GM23248 (cell line): Measurements from ENCODE around the gene MGAT4A. TPM values are rescaled to one million over a fixed set of nuclear protein-coding genes. Genes with fewer than 3 reads are reported as not detected.

Experiments used
- DNase-seq: peaks from one replicate; pipeline ENCODE4 v3.0.0-alpha.2; 2015
- H2AFZ ChIP-seq: fragments of 200-600 bp; sonication (generic); 2 replicates; pipeline ENCODE4 v1.6.1; 2016; ENCODE audit warnings: antibody characterized with exemption
- H3F3A ChIP-seq: fragments of 200-600 bp; sonication (generic); 2 replicates; pipeline ENCODE4 v1.6.1; 2016; ENCODE audit warnings: mild to moderate bottlenecking, antibody characterized with exemption, mixed run types; ENCODE audit not compliant: insufficient read depth
- H3K27ac ChIP-seq: fragments of 200-600 bp; sonication (generic); 2 replicates; pipeline ENCODE4 v1.5.1; 2016; ENCODE audit warnings: mild to moderate bottlenecking
- H3K27me3 ChIP-seq: fragments of 200-600 bp; sonication (generic); replicated peaks from 2 replicates; pipeline ENCODE4 v1.6.1; 2016; ENCODE audit warnings: mild to moderate bottlenecking; ENCODE audit not compliant: insufficient read depth
- H3K36me3 ChIP-seq: fragments of 200-600 bp; sonication (generic); 2 replicates; pipeline ENCODE4 v1.6.1; 2016; ENCODE audit warnings: low read depth, mild to moderate bottlenecking
- H3K4me1 ChIP-seq: fragments of 200-600 bp; sonication (generic); 2 replicates; pipeline ENCODE4 v1.6.1; 2016; ENCODE audit warnings: mild to moderate bottlenecking; ENCODE audit not compliant: insufficient read depth
- H3K4me2 ChIP-seq: fragments of 200-600 bp; sonication (generic); one replicate; pipeline ENCODE4 v1.6.1; 2016; ENCODE audit warnings: mild to moderate bottlenecking; ENCODE audit not compliant: unreplicated experiment
- H3K4me3 ChIP-seq: fragments of 200-600 bp; sonication (generic); 2 replicates; pipeline ENCODE4 v1.5.1; 2016; ENCODE audit warnings: mild to moderate bottlenecking
- H3K79me2 ChIP-seq: fragments of 200-600 bp; sonication (generic); 2 replicates; pipeline ENCODE4 v1.6.1; 2016; ENCODE audit warnings: mild to moderate bottlenecking; ENCODE audit not compliant: insufficient read depth
- H3K9ac ChIP-seq: fragments of 200-600 bp; sonication (generic); 2 replicates; pipeline ENCODE4 v1.6.1; 2016; ENCODE audit warnings: mild to moderate bottlenecking
- H3K9me2 ChIP-seq: fragments of 200-600 bp; sonication (generic); 2 replicates; pipeline ENCODE4 v1.6.1; 2016; ENCODE audit warnings: mixed run types, mild to moderate bottlenecking, moderate library complexity; ENCODE audit not compliant: insufficient read depth
- H3K9me3 ChIP-seq: fragments of 200-600 bp; sonication (generic); one replicate; pipeline ENCODE4 v1.6.1; 2017; ENCODE audit warnings: low read depth
- H4K20me1 ChIP-seq: fragments of 200-600 bp; sonication (generic); 2 replicates; pipeline ENCODE4 v1.6.0; 2016; ENCODE audit not compliant: insufficient read depth
- EZH2 ChIP-seq: fragments of 200-600 bp; sonication (generic); IDR thresholded peaks from 2 replicates; pipeline ENCODE4 v1.6.1; 2018; ENCODE audit warnings: antibody characterized with exemption, mild to moderate bottlenecking; ENCODE audit not compliant: insufficient read depth, poor library complexity, severe bottlenecking
- EZH2phosphoT487 ChIP-seq: fragments of 200-600 bp; sonication (generic); IDR thresholded peaks from 2 replicates; pipeline ENCODE4 v1.6.1; 2018; ENCODE audit warnings: antibody characterized with exemption, moderate library complexity, mild to moderate bottlenecking, low read depth; ENCODE audit not compliant: insufficient read depth
- WGBS, 2 experiments: methylation state at CpG; one replicate each; pipeline ENCODE4 v1.1.6; 2015 to 2017; ENCODE audit warnings: low lambda C conversion rate in 2 of 2, low coverage in 1 of 2; ENCODE audit errors: missing lambda C conversion rate in 2 of 2; 5-methylcytosine and 5-hydroxymethylcytosine counted together
- in situ Hi-C: fragments of 300-500 bp; cut with MboI; formaldehyde crosslinking; loops from 2 replicates; pipeline ENCODE4 v1.15.0; 2020
- polyA plus RNA-seq: library from polyadenylated mRNA; unstranded; fragments of >200 nt; fragmentation: Nextera tagmentation; extraction: Ambion mirVana; gene quantifications from 2 replicates; pipeline ENCODE4 v1.2.1, GENCODE V29; 2016
- total RNA-seq: library from RNA; depleted of rRNA; stranded (reverse); fragments of >200 nt; shearing (Covaris generic); gene quantifications from 2 replicates; pipeline ENCODE4 v1.2.3, GENCODE V29; 2014

Gene MGAT4A
- total and polyA plus RNA-seq, 2 experiments from 2014 or later: under 0.01 TPM; not detected in 1

DNA sequence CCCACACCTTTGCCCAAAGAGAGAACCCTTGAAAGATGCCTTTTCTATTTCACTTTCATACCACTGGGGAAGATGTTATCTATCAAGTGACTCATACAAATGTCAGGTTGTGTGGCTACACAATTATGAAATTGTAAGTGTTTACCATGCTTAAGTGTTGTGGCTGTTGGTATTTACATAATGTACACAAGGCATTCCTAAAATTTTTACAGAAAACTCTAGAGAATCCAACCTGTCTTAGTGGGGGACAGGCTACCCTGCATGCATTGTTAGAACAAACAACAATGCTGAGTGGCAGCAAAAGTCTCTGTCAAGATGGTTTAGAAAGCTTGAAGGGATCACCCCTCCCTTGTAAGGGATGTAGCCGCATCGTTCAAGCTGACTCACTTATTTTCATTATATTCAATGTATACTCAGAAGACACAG lies 5.5 kb upstream of the MGAT4A start:
- Histone ChIP-seq H4K20me1 (no peaks in the 10 kb centered on the region), H3K4me1 (no peaks in the 10 kb centered on the region), H3F3A (no peaks in the 10 kb centered on the region), H3K9me2 (no peaks in the 10 kb centered on the region), H3K4me3 (no peak overlapping the region), H3K9ac (no peak overlapping the region), H3K27me3 (peaks cover 52% of the 10 kb centered on the region), H3K36me3 (no peaks in the 10 kb centered on the region), H3K4me2 (no peak overlapping the region), H3K9me3 (no peaks in the 10 kb centered on the region), H3K79me2 (no peaks in the 10 kb centered on the region), H2AFZ (no peak overlapping the region), H3K27ac (no peak overlapping the region)
- DNase-seq: no peak
- TF ChIP-seq EZH2phosphoT487 (no peak), EZH2 (no peak)
- in situ Hi-C loops: no loop called here
- 82 to 84% methylated on average over 2 of the region's 2 CpGs for WGBS, 2 experiments

DNA sequence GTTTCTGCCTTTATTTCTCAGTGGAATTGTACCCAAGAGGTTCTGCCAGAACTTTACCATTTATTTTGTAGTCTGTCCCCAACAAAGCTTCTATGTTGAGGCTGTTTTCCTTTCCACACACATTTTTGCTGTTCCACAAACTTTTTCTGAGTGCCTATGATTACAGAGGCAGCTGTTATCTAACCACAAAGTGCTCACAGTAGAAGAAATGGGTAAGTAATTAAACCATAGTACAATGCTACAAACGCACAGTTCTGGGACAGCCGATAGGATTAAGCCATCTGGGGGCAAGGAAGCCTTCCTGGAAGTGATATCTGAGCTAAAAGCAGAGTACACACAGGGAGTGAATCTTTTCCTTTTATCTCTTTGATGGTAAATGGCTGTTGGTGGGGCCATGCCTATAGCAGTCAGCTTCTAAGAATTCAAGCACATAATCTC lies 3.9 kb upstream of the MGAT4A start:
- H3K4me1 ChIP-seq: no peaks in the 10 kb centered on the region
- no peaks in the 10 kb centered on the region for H4K20me1 ChIP-seq
- no peaks in the 10 kb centered on the region for H3K79me2 ChIP-seq
- in situ Hi-C loops: no loop called here
- H3K9ac ChIP-seq: no peak overlapping the region
- no peaks in the 10 kb centered on the region for H3K36me3 ChIP-seq
- H3K9me3 ChIP-seq: no peaks in the 10 kb centered on the region
- no peaks in the 10 kb centered on the region for H3F3A ChIP-seq
- DNase-seq: no peak
- no peak overlapping the region for H3K4me3 ChIP-seq
- H3K9me2 ChIP-seq: no peaks in the 10 kb centered on the region
- peaks cover 59% of the 10 kb centered on the region for H3K27me3 ChIP-seq
- no peak overlapping the region for H3K4me2 ChIP-seq
- TF ChIP-seq EZH2 (no peak), EZH2phosphoT487 (no peak)
- no peak overlapping the region for H2AFZ ChIP-seq
- 23 to 26% methylated on average over 2 of the region's 2 CpGs for whole genome bisulfite sequencing, 2 experiments
- H3K27ac ChIP-seq: no peak overlapping the region

DNA sequence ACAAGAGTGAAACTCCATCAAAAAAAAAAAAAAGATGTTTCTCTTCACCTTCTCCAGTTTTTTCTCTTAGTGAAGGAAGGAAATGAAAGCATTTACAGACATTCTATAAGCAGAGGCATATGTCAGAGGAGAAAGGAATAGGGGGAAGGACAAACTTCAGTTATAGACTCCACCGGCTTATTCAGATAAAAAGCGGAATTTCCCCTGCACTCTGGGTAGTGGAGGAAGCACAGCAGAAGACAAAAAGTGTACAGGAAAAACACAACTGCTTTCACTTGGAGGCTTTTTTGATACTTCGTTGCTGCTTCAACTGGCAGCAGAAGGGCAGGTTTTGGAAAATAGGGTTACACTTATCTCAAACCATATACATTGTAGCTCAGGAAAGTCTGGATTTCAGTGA lies 3.2 kb upstream of the MGAT4A start:
- Histone ChIP-seq H3K9ac (no peak overlapping the region), H3K4me1 (no peaks in the 10 kb centered on the region), H3F3A (no peaks in the 10 kb centered on the region), H3K9me2 (no peaks in the 10 kb centered on the region), H3K4me2 (no peak overlapping the region), H2AFZ (no peak overlapping the region), H4K20me1 (no peaks in the 10 kb centered on the region), H3K4me3 (no peak overlapping the region), H3K27ac (no peak overlapping the region), H3K9me3 (no peaks in the 10 kb centered on the region), H3K36me3 (no peaks in the 10 kb centered on the region), H3K27me3 (peaks cover 66% of the 10 kb centered on the region), H3K79me2 (no peaks in the 10 kb centered on the region)
- no peak for DNase-seq
- 88 to 93% methylated on average over 3 of the region's 3 CpGs for WGBS, 2 experiments
- no peak for TF ChIP-seq EZH2
- TF ChIP-seq EZH2phosphoT487: no peak
- in situ Hi-C loops: no loop called here

DNA sequence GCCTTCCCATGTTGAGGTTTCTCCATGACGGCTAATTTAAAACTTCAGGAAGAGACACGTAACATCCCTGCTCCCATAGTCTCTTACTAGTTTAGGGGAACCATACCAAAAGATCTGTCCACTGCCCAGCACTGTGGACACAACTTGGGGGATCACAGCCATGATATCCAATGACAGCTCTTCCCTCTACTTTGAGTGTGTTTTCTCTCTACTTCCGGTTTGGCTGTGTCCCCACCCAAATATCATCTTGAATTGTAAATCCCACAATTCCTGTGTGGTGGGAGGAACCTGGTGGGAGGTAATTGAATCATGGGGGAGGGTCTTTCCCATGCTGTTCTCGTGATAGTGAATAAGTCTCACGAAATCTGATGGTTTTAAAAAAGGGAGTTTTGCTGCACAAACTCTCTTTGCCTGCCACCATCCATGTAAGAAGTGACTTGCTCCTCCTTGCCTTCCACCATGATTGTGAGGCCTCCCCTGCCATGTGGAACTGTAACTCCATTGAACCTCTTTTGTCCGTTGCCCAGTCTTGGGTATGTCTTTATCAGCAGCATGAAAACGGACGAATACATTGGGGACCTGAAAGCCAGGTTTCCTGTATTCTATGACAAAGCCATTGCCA lies 1.6 kb upstream of the MGAT4A start:
- 83 to 85% methylated on average over 8 of the region's 8 CpGs for WGBS, 2 experiments
- Histone ChIP-seq H3K27me3 (peaks cover 82% of the 10 kb centered on the region), H3K79me2 (no peaks in the 10 kb centered on the region), H2AFZ (no peak overlapping the region), H3K9me3 (no peaks in the 10 kb centered on the region), H3K4me1 (no peaks in the 10 kb centered on the region), H3K4me3 (no peak overlapping the region), H3K27ac (no peak overlapping the region), H3K36me3 (no peaks in the 10 kb centered on the region), H3K9ac (no peak overlapping the region), H3F3A (no peaks in the 10 kb centered on the region), H4K20me1 (no peaks in the 10 kb centered on the region), H3K4me2 (no peak overlapping the region), H3K9me2 (no peaks in the 10 kb centered on the region)
- no peak for TF ChIP-seq EZH2
- TF ChIP-seq EZH2phosphoT487: no peak
- in situ Hi-C loops: no loop called here
- DNase-seq: no peak
